ENCODE data around the gene BRD1. TPM values are rescaled to one million over a fixed set of nuclear protein-coding genes. Genes with fewer than 3 reads are reported as not detected.

BRD1 gene
- 37.4 TPM for total RNA-seq
- long read RNA-seq, full-length matches to known transcripts, result 2 of 57 reads
- long read RNA-seq, partial matches to known transcripts, result 22 of 57 reads
- long read RNA-seq, other reads (novel, unspliced or antisense), result 33 of 57 reads

- TF ChIP-seq CTCF (IDR thresholded peaks at IDR 0.05), result no peak
- Histone ChIP-seq H3K27ac (peak within 1 kb of the TSS; percentile 84), H3K36me3 (peaks cover 18% of the 10 kb centered on the region), H3K27me3 (ENCODE audit: low read depth) (no peaks in the 10 kb centered on the region), H3K4me3 (peak within 1 kb of the TSS; percentile 77), H3K9me3 (no peaks in the 10 kb centered on the region), H3K4me1 (peaks cover 19% of the 10 kb centered on the region)
- DNase-seq (peak; percentile 78), ATAC-seq (peak; percentile 73 to 79)
- intact Hi-C loops (cut with DNase I), result no loop called here
Measured at GRCh38 chr22:49827853-49828598, at the start of gene BRD1. BRD1 (minus strand) TSS chr22:49827873; CDS start chr22:49824317, 3,556 bp downstream.

GRCh38 chr22:49873228-49873940, 45.7 kb upstream of the BRD1 start:
- no peak for TF ChIP-seq CTCF (IDR thresholded peaks at IDR 0.05)
- H3K9me3 ChIP-seq, result peaks cover 6% of the 10 kb centered on the region
- DNase-seq, result no peak
- H3K4me3 ChIP-seq, result no peak overlapping the region
- H3K27ac ChIP-seq, result no peak overlapping the region
- H3K27me3 ChIP-seq (ENCODE audit: low read depth), result no peaks in the 10 kb centered on the region
- H3K36me3 ChIP-seq, result no peaks in the 10 kb centered on the region
- ATAC-seq, result no peak
- no peaks in the 10 kb centered on the region for H3K4me1 ChIP-seq
- intact Hi-C loops (cut with DNase I), result no loop called here

- DNase-seq, result no peak
- Histone ChIP-seq H3K27ac (no peak overlapping the region), H3K4me3 (no peak overlapping the region), H3K4me1 (no peaks in the 10 kb centered on the region), H3K9me3 (peaks cover 6% of the 10 kb centered on the region), H3K36me3 (no peaks in the 10 kb centered on the region), H3K27me3 (ENCODE audit: low read depth) (no peaks in the 10 kb centered on the region)
- ATAC-seq, result no peak
- no peak for TF ChIP-seq CTCF (IDR thresholded peaks at IDR 0.05)
- intact Hi-C loops (cut with DNase I), result no loop called here
Measured at GRCh38 chr22:49872347-49872746, 44.7 kb upstream of the BRD1 start.

- Histone ChIP-seq H3K27ac (no peak overlapping the region), H3K9me3 (peaks cover 13% of the 10 kb centered on the region), H3K27me3 (ENCODE audit: low read depth) (no peaks in the 10 kb centered on the region), H3K4me1 (no peaks in the 10 kb centered on the region), H3K4me3 (no peak overlapping the region), H3K36me3 (no peaks in the 10 kb centered on the region)
- ATAC-seq (no peak), DNase-seq (no peak)
- intact Hi-C loops (cut with DNase I), result no loop called here
- no peak for TF ChIP-seq CTCF (IDR thresholded peaks at IDR 0.05)
Measured at GRCh38 chr22:49871482-49871881, 43.8 kb upstream of the BRD1 start.

- intact Hi-C loops (cut with DNase I), result no loop called here
- Histone ChIP-seq H3K36me3 (no peaks in the 10 kb centered on the region), H3K27me3 (ENCODE audit: low read depth) (no peaks in the 10 kb centered on the region), H3K4me1 (no peaks in the 10 kb centered on the region), H3K4me3 (no peak overlapping the region), H3K9me3 (peaks cover 25% of the 10 kb centered on the region), H3K27ac (no peak overlapping the region)
- DNase-seq, result no peak
- no peak for TF ChIP-seq CTCF (IDR thresholded peaks at IDR 0.05)
- peak in 1 of 2 donors; percentile 46 for ATAC-seq
Measured at GRCh38 chr22:49869845-49870712, 42.4 kb upstream of the BRD1 start.

All from lower lobe of right lung (tissue), 2 donors.